ENCODE results near the gene TNFRSF21. TPM values are rescaled to one million over a fixed set of nuclear protein-coding genes. Genes with fewer than 3 reads are reported as not detected.
A peak's percentile ranks its signal among the peaks of the same experiment; 100 is the strongest.

The TNFRSF21 gene
- total RNA-seq, 1 experiment from 2014 or later: 106 TPM

DNA sequence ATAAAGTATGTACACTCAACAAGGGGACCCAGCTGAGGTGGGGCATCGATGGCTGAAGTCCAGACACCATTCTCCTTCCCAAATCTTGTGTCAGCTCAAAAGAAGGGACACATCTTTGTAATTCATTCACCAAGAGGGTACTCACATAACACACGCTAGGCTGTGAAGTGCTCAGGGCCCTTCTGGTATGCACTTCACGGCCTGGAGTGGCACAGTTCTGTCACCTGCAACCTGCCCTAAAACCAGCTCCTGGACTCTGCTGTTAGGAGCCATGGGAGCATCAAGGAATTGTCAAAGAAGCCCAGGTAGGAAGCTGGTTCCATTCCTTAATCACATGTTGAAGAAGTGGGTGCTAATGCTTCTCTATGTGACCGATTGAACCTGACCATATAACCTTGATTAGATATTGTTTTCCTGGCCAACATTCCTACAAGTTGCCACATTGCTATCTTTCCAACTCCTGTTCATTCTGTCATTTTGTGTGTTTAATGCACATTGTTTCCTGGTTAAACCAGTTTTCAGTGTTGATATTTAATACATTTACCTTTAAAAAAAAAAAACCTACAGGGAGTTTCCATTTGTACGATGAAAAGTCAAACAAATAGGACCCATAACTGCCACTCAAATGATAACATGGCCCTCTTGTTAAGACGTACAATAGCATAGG is 127.3 kb downstream of the TNFRSF21 start:
- no peaks in the 10 kb centered on the region for H3K9me2 ChIP-seq (replicated peaks; ENCODE audit: low read length)
- ATAC-seq (no peak), DNase-seq (peak; percentile 70)
- BruUV-seq (replicated peaks): no TSS peak
- CTCF ChIA-PET: no interaction called here
- H3K27me3 ChIP-seq (ENCODE audit: low read length): no peaks in the 10 kb centered on the region
- no peaks in the 10 kb centered on the region for H3F3A ChIP-seq (ENCODE audit: low read length, unreplicated experiment)
- H3K9ac ChIP-seq (ENCODE audit: low read length): no peak overlapping the region
- H3K4me1 ChIP-seq (ENCODE audit: insufficient read depth, low read length): peaks cover 61% of the 10 kb centered on the region
- no peak overlapping the region; the same call in 1 of the 2 replicates for H2AFZ ChIP-seq (ENCODE audit: low read length)
- H3K4me3 ChIP-seq (ENCODE audit: low read length): no peak overlapping the region
- H3K36me3 ChIP-seq (ENCODE audit: low read depth, low read length): no peaks in the 10 kb centered on the region
- H4K20me1 ChIP-seq (ENCODE audit: low read length): no peaks in the 10 kb centered on the region
- intact Hi-C loops (cut with micrococcal nuclease): loop anchor here (10.0 kb wide), 1 partner anchor 62 kb away; no protein-coding TSS in a partner anchor
- H3K79me2 ChIP-seq (ENCODE audit: low read length): no peaks in the 10 kb centered on the region
- H3K27ac ChIP-seq (ENCODE audit: low read length): peak overlapping the region; percentile 70
- TF ChIP-seq EZH2phosphoT487 (IDR thresholded peaks at IDR 0.05; ENCODE audit: borderline replicate concordance, low read length) (no peak), EZH2 (IDR thresholded peaks at IDR 0.05; ENCODE audit: low read length, unreplicated experiment) (no peak)
- TF ChIP-seq, protein P1, sequence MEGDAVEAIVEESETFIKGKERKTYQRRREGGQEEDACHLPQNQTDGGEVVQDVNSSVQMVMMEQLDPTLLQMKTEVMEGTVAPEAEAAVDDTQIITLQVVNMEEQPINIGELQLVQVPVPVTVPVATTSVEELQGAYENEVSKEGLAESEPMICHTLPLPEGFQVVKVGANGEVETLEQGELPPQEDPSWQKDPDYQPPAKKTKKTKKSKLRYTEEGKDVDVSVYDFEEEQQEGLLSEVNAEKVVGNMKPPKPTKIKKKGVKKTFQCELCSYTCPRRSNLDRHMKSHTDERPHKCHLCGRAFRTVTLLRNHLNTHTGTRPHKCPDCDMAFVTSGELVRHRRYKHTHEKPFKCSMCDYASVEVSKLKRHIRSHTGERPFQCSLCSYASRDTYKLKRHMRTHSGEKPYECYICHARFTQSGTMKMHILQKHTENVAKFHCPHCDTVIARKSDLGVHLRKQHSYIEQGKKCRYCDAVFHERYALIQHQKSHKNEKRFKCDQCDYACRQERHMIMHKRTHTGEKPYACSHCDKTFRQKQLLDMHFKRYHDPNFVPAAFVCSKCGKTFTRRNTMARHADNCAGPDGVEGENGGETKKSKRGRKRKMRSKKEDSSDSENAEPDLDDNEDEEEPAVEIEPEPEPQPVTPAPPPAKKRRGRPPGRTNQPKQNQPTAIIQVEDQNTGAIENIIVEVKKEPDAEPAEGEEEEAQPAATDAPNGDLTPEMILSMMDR (conservative IDR thresholded peaks at IDR 0.05; ENCODE audit: low read depth, low read length): no peak
- peak overlapping the region; percentile 35; the same call in 1 of the 2 replicates for H3K4me2 ChIP-seq (ENCODE audit: low read length)
- POLR2A ChIA-PET (ENCODE audit: unreplicated experiment): no interaction called here
- H3K9me3 ChIP-seq (ENCODE audit: low read length): 0 out of 2 replicates have a peak, but pooled peaks cover 5% of the 10 kb centered on the region

DNA sequence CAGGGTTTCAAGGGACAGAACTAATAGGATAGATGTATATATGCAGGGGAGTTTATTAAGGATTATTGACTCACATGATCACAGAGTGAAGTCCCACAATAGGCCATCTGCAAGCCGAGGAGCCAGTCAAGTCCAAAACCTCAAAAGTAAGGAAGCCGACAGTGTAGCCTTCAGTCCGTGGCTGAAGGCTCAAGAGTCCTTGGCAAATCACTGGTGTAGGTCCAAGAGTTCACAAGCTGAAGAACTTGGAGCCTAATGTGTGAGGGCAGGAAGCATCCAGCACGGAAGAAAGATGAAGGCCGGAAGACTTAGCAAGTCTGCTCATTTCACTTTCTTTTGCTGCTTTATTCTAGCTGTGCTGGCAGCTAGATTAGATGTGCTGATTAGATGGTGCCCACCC is 128.0 kb downstream of the TNFRSF21 start:
- DNase-seq (no peak), ATAC-seq (no peak)
- no TSS peak for BruUV-seq (replicated peaks)
- no peaks in the 10 kb centered on the region for H4K20me1 ChIP-seq (ENCODE audit: low read length)
- peak overlapping the region; percentile 70 for H3K27ac ChIP-seq (ENCODE audit: low read length)
- POLR2A ChIA-PET (ENCODE audit: unreplicated experiment): no interaction called here
- H3K4me2 ChIP-seq (ENCODE audit: low read length): no peak overlapping the region
- no peak overlapping the region for H3K4me3 ChIP-seq (ENCODE audit: low read length)
- no peak overlapping the region for H2AFZ ChIP-seq (ENCODE audit: low read length)
- no peaks in the 10 kb centered on the region for H3K36me3 ChIP-seq (ENCODE audit: low read depth, low read length)
- no peaks in the 10 kb centered on the region for H3F3A ChIP-seq (ENCODE audit: low read length, unreplicated experiment)
- CTCF ChIA-PET: no interaction called here
- H3K9ac ChIP-seq (ENCODE audit: low read length): no peak overlapping the region
- no peaks in the 10 kb centered on the region for H3K79me2 ChIP-seq (ENCODE audit: low read length)
- no peaks in the 10 kb centered on the region for H3K9me2 ChIP-seq (replicated peaks; ENCODE audit: low read length)
- 0 out of 2 replicates have a peak, but pooled peaks cover 5% of the 10 kb centered on the region for H3K9me3 ChIP-seq (ENCODE audit: low read length)
- no peaks in the 10 kb centered on the region for H3K27me3 ChIP-seq (ENCODE audit: low read length)
- TF ChIP-seq, protein P1 (conservative IDR thresholded peaks at IDR 0.05; ENCODE audit: low read depth, low read length): no peak
- TF ChIP-seq EZH2 (IDR thresholded peaks at IDR 0.05; ENCODE audit: low read length, unreplicated experiment) (no peak), EZH2phosphoT487 (IDR thresholded peaks at IDR 0.05; ENCODE audit: borderline replicate concordance, low read length) (no peak)
- intact Hi-C loops (cut with micrococcal nuclease): loop anchor here (2.0 to 10.0 kb wide), 2 partner anchors 47 to 63 kb away; no protein-coding TSS in a partner anchor
- H3K4me1 ChIP-seq (ENCODE audit: insufficient read depth, low read length): peaks cover 53% of the 10 kb centered on the region

Other genes starting within 250 kb of the TNFRSF21 start
- 16.2 and 21.8 TPM in 2 replicates for gene CD2AP, start 167.9 kb upstream of the TNFRSF21 start, total RNA-seq (2014; rRNA removed)